ENCODE data around the gene VPS13D.
"Not testable (repeated sequence)": the region's sequence is repeated elsewhere in the genome, so short reads cannot be mapped to it uniquely, and the experiment has no call there.

Gene VPS13D

DNA sequence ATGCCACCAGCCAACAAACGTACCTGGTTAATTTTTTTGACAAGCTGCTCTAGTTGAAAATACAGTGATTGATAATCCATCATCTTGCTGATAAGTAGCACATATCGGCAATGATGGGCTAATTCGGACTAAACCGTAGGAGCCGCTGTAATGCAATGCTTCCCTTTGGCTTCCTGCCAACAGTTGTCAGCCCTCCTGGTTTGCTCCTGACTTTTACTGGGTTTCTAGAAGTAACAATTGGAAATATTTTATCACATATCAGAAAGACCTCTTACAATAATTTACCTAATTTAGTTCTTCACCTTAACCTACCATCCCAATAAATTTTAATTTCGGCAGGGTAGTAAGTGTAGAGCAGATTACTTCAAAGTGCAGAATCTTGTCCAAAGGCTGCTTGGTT is 239.7 kb downstream of the VPS13D start:
- no peak for DNase-seq (ENCODE audit: low read depth)

DNA sequence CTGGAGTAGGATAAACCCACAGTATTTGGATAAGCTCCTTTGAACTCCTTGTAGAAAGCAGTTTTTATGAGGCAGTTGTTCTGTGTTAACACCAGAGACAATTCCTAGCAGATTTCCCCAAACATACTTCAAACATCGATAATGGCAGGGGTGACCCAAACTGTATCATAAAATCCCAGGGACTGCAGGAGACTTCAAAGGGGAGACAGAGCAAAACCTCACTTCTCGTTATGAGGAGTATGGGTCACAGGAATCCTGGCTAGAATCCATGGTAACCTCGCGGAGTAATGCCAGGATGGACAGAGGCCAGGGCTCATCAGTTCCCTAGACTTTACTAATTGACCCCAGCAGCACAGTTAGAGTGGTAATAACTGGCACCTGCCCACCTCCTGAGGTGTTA is 240.2 kb downstream of the VPS13D start:
- DNase-seq (ENCODE audit: low read depth), result no peak

GRCh38 chr1:12470916-12471315 is 241.1 kb downstream of the VPS13D start:
- not testable (repeated sequence) for DNase-seq (ENCODE audit: low read depth)

DNA sequence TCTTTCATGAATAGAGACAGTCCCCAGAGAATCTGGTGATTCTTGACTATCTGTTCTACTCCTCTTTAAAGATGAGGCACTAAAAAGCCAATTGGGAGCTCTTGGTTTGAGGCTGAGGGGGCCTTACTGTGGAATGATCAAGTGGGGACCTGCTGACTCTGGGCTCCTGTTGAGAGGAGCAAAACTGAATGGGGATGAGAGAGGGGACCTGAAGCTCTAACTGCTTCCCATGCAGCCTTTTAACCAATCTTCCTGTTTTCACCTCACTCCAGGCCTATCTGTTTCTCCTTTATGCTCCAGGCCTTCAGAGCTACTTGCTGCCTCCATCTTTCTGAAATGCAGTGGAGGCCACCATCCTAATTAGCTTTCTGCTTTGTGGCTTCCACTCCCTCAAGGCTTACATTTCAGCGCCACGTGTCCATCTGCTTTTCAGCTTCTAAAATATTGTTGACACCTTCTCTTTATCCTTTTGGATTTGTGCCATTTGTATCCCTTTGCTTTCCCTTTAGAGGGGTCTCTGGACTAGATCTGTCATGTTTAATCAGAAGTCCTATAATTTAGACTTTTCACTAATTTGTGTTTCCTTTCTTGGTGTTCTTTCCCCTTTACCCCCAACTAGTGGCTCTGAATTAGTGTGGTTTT is 242.4 kb downstream of the VPS13D start:
- DNase-seq (ENCODE audit: low read depth), result no peak

- peak; percentile 55 for DNase-seq (ENCODE audit: low read depth)
These were observed 243.1 kb downstream of the VPS13D start for GRCh38 chr1:12472798-12473551.

GRCh38 chr1:12473596-12474362 is 243.9 kb downstream of the VPS13D start:
- DNase-seq (ENCODE audit: low read depth), result no peak

GRCh38 chr1:12475101-12475500 is 245.3 kb downstream of the VPS13D start:
- no peak for DNase-seq (ENCODE audit: low read depth)

GRCh38 chr1:12475530-12475934 is 245.7 kb downstream of the VPS13D start:
- DNase-seq (ENCODE audit: low read depth), result no peak

GRCh38 chr1:12475947-12476346 is 246.1 kb downstream of the VPS13D start:
- DNase-seq (ENCODE audit: low read depth), result no peak

DNA sequence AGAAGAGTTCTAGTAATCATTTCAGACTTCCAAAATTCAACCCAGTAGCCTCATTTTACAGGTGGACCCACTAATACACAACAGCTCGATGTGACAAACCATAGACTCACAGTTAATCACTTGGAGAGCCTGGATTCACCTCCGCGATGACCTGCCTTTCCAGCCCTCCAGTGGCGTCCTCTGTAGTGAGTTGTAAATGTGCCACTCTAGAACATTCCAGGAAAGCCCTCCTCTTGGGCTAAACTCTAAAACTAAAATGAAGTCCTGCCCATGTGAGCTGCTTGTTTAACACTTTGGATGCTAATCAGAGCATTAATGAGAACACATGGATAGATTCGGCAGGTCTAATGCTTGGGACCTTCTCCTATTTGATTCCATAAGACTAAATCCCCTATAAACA is 247.5 kb downstream of the VPS13D start:
- no peak for DNase-seq (ENCODE audit: low read depth)

DNA sequence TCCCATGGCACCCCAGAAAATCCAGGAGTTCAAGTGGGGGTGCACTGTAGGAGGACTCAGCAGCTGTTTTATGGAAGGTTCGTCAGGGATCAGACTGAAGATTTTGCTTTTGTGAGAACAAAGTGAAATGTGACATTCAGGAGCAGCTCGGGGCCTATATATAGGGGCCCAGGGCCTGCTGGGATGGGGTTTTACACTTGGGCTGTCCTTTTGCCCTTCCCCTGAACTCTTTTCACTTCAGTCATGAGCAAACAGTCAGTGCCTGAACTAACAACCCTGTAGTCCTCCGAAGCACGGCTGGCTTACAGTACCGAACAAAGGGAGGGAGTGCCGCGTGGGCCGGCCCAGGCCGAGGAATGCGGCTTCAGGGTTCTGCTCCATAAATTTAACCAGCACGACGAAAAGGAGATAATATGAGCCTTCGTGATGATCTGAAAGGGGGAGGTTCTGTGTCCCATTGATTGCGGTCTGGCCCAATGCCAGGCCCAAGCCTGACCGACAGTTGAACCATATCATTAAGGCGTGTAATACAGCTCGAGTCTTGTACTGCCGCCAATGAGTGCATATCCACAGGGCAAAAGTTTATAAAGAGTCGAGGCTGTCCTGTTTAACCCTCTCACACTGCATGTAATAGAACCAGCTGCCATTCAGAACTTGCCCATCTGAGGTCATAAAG is 248.2 kb downstream of the VPS13D start:
- no peak for DNase-seq (ENCODE audit: low read depth)

DNA sequence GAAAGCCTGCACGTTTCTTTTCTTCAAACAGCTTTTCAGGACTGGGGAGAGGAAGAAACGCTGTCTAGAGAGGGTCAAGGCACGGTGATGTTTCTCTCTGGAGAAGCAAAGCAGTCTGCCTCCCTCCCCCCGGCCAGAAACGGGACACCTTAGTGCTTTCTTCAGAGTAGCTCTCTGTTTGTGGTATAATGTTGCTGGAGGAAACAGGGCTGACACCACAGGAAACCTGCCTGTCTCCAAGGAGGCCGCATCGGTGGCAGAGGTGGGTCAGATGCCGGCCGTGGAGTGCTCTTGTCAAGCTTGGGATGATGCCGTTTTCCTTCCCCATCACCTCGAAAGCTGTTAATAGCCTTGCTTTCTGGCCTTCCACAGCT is 248.8 kb downstream of the VPS13D start:
- DNase-seq (ENCODE audit: low read depth), result no peak

GRCh38 chr1:12479311-12479710 is 249.5 kb downstream of the VPS13D start:
- DNase-seq (ENCODE audit: low read depth), result no peak

- no peak for DNase-seq (ENCODE audit: low read depth)
These were observed 250.2 kb downstream of the VPS13D start for GRCh38 chr1:12480041-12480440.

GRCh38 chr1:12480748-12481362 is 251.0 kb downstream of the VPS13D start:
- DNase-seq (ENCODE audit: low read depth), result no peak

- no peak for DNase-seq (ENCODE audit: low read depth)
These were observed 252.1 kb downstream of the VPS13D start for GRCh38 chr1:12481928-12482327.

- DNase-seq (ENCODE audit: low read depth), result no peak
These were observed 253.2 kb downstream of the VPS13D start for GRCh38 chr1:12482988-12483387.

- DNase-seq (ENCODE audit: low read depth), result no peak
These were observed 255.6 kb downstream of the VPS13D start for GRCh38 chr1:12485231-12486058.

DNA sequence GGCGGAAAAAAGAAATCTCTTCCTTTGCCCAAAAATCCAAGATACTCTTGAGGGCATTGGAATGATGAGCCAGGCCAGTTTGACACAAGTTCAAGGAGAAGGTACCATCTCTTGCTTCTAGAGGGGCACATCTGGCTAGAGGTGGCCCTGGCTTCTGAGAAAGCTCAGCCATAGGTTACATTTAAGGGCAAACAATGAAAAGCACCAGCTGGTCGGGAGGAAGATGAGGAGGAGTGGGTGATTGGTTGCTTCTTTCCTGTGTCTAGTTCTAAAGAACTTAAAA is 256.2 kb downstream of the VPS13D start:
- no peak for DNase-seq (ENCODE audit: low read depth)

- DNase-seq (ENCODE audit: low read depth), result no peak
These were observed 256.7 kb downstream of the VPS13D start for GRCh38 chr1:12486401-12487005.

- no peak for DNase-seq (ENCODE audit: low read depth)
These were observed 257.7 kb downstream of the VPS13D start for GRCh38 chr1:12487520-12487919.

Measured in activated gamma-delta T cell treated with anti-CD3 and anti-CD28 coated beads, Interleukin-2, amount 50 U/mL, for 16 hours (primary cell).